Effector memory CD8-positive, alpha-beta T cell (primary cell): ENCODE data around the gene SMTN.

ENCODE experiments used
- ATAC-seq: fragments of 150-1000 bp; cut with Tn5 transposase; replicated peaks from 2 replicates; pipeline ENCODE4 v1.10.0; 2021; ENCODE audit warnings: mild to moderate bottlenecking, moderate library complexity
- DNase-seq, 3 experiments: peaks; one replicate each; pipeline ENCODE4 v3.0.0; 2021
- H3K27ac Mint-ChIP-seq, 2 donors: one replicate each; pipeline ENCODE4 v1.8.0; 2022; ENCODE audit warnings: mild to moderate bottlenecking in 2 of 2, mixed read lengths in 2 of 2, moderate library complexity in 2 of 2
- H3K27me3 Mint-ChIP-seq, 2 donors: one replicate each; pipeline ENCODE4 v1.8.0; 2022; ENCODE audit warnings: mixed read lengths in 2 of 2
- H3K36me3 Mint-ChIP-seq: one replicate; pipeline ENCODE4 v1.8.0; 2022; ENCODE audit warnings: mild to moderate bottlenecking, moderate library complexity, mixed read lengths; ENCODE audit not compliant: insufficient read depth
- H3K4me1 Mint-ChIP-seq, 2 donors: one replicate each; pipeline ENCODE4 v1.8.0; 2022; ENCODE audit warnings: low read depth in 2 of 2, mixed read lengths in 2 of 2
- H3K4me3 Mint-ChIP-seq, 2 donors: one replicate each; pipeline ENCODE4 v1.8.0; 2022; ENCODE audit warnings: mild to moderate bottlenecking in 2 of 2, mixed read lengths in 2 of 2, moderate library complexity in 2 of 2
- H3K9me3 Mint-ChIP-seq, 2 donors: one replicate each; pipeline ENCODE4 v1.8.0; 2022; ENCODE audit warnings: mixed read lengths in 2 of 2

The SMTN gene

DNA sequence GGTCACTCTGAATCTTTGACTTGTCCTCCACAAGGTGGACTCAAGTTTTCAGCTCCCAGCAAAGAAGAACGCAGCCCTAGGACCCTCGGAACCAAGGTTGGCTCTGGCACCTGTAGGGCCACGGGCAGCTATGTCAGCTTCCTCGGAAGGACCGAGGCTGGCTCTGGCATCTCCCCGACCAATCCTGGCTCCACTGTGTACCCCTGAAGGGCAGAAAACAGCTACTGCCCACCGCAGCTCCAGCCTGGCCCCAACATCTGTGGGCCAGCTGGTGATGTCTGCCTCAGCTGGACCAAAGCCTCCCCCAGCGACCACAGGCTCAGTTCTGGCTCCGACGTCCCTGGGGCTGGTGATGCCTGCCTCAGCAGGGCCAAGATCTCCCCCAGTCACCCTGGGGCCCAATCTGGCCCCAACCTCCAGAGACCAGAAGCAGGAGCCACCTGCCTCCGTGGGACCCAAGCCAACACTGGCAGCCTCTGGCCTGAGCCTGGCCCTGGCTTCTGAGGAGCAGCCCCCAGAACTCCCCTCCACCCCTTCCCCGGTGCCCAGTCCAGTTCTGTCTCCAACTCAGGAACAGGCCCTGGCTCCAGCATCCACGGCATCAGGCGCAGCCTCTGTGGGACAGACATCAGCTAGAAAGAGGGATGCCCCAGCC, 43.8 kb downstream of the SMTN start:
- DNase-seq (no peak), ATAC-seq (no peak)
- Mint-ChIP-seq H3K9me3 (no peaks in the 10 kb centered on the region), H3K27me3 (peaks cover 0 to 14% of the 10 kb centered on the region in 2 donors), H3K4me1 (peaks cover 0 to 3% of the 10 kb centered on the region in 2 donors), H3K27ac (no peak overlapping the region), H3K36me3 (no peaks in the 10 kb centered on the region), H3K4me3 (no peak overlapping the region)

GRCh38 chr22:31125521-31126117, 44.5 kb downstream of the SMTN start:
- no peaks in the 10 kb centered on the region for H3K9me3 Mint-ChIP-seq

DNA sequence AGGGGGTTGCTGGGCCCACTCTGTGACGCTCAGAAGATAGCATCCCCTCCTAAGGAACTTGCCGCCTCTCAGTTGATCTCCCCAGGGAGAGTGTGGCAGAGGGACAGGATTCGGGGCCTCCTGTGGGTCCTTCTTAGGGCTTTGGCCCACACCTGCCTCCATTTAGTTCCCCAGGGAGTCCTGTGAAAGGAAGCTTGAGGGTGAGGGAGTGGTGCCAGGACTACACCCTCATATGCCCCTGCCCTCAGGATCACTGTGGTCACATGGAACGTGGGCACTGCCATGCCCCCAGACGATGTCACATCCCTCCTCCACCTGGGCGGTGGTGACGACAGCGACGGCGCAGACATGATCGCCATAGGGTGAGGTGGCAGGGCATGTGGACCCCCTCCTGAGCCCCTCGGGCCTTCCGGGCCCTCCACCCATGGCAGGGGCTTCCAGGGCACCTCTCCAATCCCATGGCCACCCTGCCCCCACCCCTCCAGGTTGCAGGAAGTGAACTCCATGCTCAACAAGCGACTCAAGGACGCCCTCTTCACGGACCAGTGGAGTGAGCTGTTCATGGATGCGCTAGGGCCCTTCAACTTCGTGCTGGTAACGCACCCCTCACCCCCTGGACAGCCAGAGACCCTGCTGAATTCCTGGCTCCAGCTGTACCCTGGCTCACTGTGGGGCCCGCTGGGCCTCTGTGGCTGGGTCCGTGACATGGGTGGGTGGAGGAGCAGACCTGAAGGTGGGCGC, 45.2 kb downstream of the SMTN start:
- no peak for DNase-seq

More at GRCh38 chr22:31125521-31126117, 44.5 kb downstream of the SMTN start:
- H3K27me3 Mint-ChIP-seq: peaks cover 0 to 14% of the 10 kb centered on the region in 2 donors
- ATAC-seq: no peak
- no peaks in the 10 kb centered on the region for H3K36me3 Mint-ChIP-seq
- H3K4me1 Mint-ChIP-seq: peaks cover 0 to 3% of the 10 kb centered on the region in 2 donors
- H3K4me3 Mint-ChIP-seq: no peak overlapping the region
- H3K27ac Mint-ChIP-seq: no peak overlapping the region
- no peak for DNase-seq

DNA sequence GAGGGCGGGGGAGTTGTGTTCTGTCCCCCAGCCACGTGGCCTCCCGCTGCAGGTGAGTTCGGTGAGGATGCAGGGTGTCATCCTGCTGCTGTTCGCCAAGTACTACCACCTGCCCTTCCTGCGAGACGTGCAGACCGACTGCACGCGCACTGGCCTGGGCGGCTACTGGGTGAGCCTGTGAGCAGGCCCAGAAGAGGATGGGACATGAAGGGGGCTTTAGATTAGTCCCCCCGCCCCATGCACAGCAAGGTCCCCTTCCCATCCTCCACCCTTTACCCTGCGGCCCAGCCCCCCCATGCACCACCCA, 45.7 kb downstream of the SMTN start:
- Mint-ChIP-seq H3K27ac (no peak overlapping the region), H3K9me3 (no peaks in the 10 kb centered on the region), H3K4me3 (no peak overlapping the region), H3K36me3 (no peaks in the 10 kb centered on the region), H3K27me3 (peaks cover 0 to 14% of the 10 kb centered on the region in 2 donors), H3K4me1 (peaks cover 0 to 3% of the 10 kb centered on the region in 2 donors)
- no peak for ATAC-seq
- no peak for DNase-seq

More for the DNA sequence above, 45.2 kb downstream of the SMTN start:
- H3K4me3 Mint-ChIP-seq: no peak overlapping the region
- peaks cover 0 to 14% of the 10 kb centered on the region in 2 donors for H3K27me3 Mint-ChIP-seq
- H3K36me3 Mint-ChIP-seq: no peaks in the 10 kb centered on the region
- no peak overlapping the region for H3K27ac Mint-ChIP-seq
- peaks cover 0 to 3% of the 10 kb centered on the region in 2 donors for H3K4me1 Mint-ChIP-seq
- no peak for ATAC-seq
- H3K9me3 Mint-ChIP-seq: no peaks in the 10 kb centered on the region

- H3K36me3 Mint-ChIP-seq: no peaks in the 10 kb centered on the region
- no peak overlapping the region for H3K4me3 Mint-ChIP-seq
- DNase-seq: no peak
- no peak for ATAC-seq
- no peak overlapping the region for H3K27ac Mint-ChIP-seq
- peaks cover 0 to 3% of the 10 kb centered on the region in 2 donors for H3K4me1 Mint-ChIP-seq
- H3K9me3 Mint-ChIP-seq: no peaks in the 10 kb centered on the region
- H3K27me3 Mint-ChIP-seq: peaks cover 0 to 14% of the 10 kb centered on the region in 2 donors
These were observed 46.2 kb downstream of the SMTN start for GRCh38 chr22:31127181-31127772.

DNA sequence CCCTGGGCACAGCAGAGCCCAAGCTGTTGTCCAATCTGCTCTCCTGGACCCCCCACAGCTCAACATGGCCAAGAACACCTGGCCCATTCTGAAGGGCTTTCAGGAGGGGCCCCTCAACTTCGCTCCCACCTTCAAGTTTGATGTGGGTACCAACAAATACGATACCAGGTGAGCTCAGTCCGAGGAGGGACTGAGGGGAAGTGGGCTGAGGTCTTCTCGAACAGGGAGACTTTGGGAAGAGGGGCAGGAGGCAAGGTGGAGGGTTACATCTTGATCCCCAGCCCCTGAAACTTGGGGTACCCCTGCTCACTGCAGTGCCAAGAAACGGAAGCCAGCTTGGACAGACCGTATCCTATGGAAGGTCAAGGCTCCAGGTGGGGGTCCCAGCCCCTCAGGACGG, 47.0 kb downstream of the SMTN start:
- Mint-ChIP-seq H3K36me3 (no peaks in the 10 kb centered on the region), H3K27me3 (peaks cover 0 to 14% of the 10 kb centered on the region in 2 donors)

DNA sequence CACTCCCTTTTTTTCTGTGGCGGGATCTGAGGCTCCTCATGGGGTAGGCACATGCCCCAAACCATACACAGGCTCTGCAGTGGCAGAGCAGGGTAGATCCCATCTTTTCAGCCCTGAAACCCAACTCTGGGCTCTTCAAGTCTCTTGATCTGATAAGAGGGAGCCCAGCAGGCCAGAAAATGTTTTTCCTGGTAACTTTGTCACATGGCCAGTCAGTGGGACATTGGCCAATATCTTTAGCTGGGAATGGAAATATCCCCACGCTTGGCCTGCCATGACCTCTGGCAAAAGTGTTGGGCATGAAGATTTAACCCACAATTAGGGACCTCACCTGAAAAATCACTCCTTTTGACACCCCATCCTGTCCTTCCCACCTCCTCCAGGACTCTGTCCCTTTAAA, 49.8 kb downstream of the SMTN start:
- ATAC-seq (no peak), DNase-seq (no peak)
- Mint-ChIP-seq H3K27ac (no peak overlapping the region), H3K36me3 (no peaks in the 10 kb centered on the region), H3K9me3 (no peaks in the 10 kb centered on the region), H3K4me3 (no peak overlapping the region), H3K4me1 (peaks cover 0 to 3% of the 10 kb centered on the region in 2 donors), H3K27me3 (peaks cover 0 to 14% of the 10 kb centered on the region in 2 donors)

More for the DNA sequence above, 47.0 kb downstream of the SMTN start:
- H3K4me3 Mint-ChIP-seq: no peak overlapping the region
- no peak overlapping the region for H3K27ac Mint-ChIP-seq
- peaks cover 0 to 3% of the 10 kb centered on the region in 2 donors for H3K4me1 Mint-ChIP-seq
- ATAC-seq (no peak), DNase-seq (no peak)
- H3K9me3 Mint-ChIP-seq: no peaks in the 10 kb centered on the region

GRCh38 chr22:31133911-31134310, 52.8 kb downstream of the SMTN start:
- H3K27me3 Mint-ChIP-seq: peaks cover 0 to 5% of the 10 kb centered on the region in 2 donors
- H3K9me3 Mint-ChIP-seq: no peaks in the 10 kb centered on the region
- no peak overlapping the region for H3K4me3 Mint-ChIP-seq
- DNase-seq (no peak), ATAC-seq (no peak)
- no peaks in the 10 kb centered on the region for H3K36me3 Mint-ChIP-seq
- H3K27ac Mint-ChIP-seq: no peak overlapping the region
- no peaks in the 10 kb centered on the region for H3K4me1 Mint-ChIP-seq

GRCh38 chr22:31134688-31135087, 53.6 kb downstream of the SMTN start:
- ATAC-seq: no peak
- Mint-ChIP-seq H3K4me1 (no peaks in the 10 kb centered on the region), H3K9me3 (no peaks in the 10 kb centered on the region), H3K36me3 (no peaks in the 10 kb centered on the region), H3K27me3 (peaks cover 4 to 13% of the 10 kb centered on the region in 2 donors), H3K27ac (no peak overlapping the region), H3K4me3 (no peak overlapping the region)
- DNase-seq: no peak

DNA sequence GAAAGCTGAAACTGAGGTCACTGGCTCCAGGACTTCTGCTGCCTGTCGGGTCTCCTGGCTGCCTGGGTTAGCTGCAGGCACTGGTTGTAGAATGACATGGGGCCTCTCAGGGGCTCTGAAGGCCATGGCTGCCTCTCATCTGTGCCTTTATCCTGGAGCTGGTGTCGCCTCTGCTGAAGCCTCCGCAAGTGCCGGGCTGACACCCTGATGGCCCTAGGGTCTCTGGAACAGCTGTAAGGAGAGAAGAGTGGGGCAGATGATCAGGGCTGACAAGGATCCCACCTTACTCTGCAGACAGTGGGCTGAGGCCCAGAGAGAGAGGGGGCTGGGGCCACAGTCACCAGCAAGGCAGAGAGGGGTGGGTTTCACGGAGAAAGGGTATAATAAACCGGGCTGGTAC, 54.6 kb downstream of the SMTN start:
- no peaks in the 10 kb centered on the region for H3K9me3 Mint-ChIP-seq
- H3K36me3 Mint-ChIP-seq: no peaks in the 10 kb centered on the region
- no peaks in the 10 kb centered on the region for H3K4me1 Mint-ChIP-seq
- no peak overlapping the region for H3K4me3 Mint-ChIP-seq
- ATAC-seq (no peak), DNase-seq (no peak)
- H3K27ac Mint-ChIP-seq: no peak overlapping the region
- peaks cover 10 to 22% of the 10 kb centered on the region in 2 donors for H3K27me3 Mint-ChIP-seq

GRCh38 chr22:31136155-31136554, 55.0 kb downstream of the SMTN start:
- H3K27me3 Mint-ChIP-seq: peaks cover 10 to 22% of the 10 kb centered on the region in 2 donors
- DNase-seq: no peak
- no peak overlapping the region for H3K27ac Mint-ChIP-seq
- no peaks in the 10 kb centered on the region for H3K4me1 Mint-ChIP-seq
- H3K4me3 Mint-ChIP-seq: no peak overlapping the region
- no peaks in the 10 kb centered on the region for H3K36me3 Mint-ChIP-seq
- no peaks in the 10 kb centered on the region for H3K9me3 Mint-ChIP-seq
- no peak for ATAC-seq

GRCh38 chr22:31136711-31137110, 55.6 kb downstream of the SMTN start:
- Mint-ChIP-seq H3K4me1 (no peaks in the 10 kb centered on the region), H3K27ac (no peak overlapping the region), H3K36me3 (no peaks in the 10 kb centered on the region), H3K4me3 (no peak overlapping the region), H3K9me3 (no peaks in the 10 kb centered on the region), H3K27me3 (peaks cover 10 to 22% of the 10 kb centered on the region in 2 donors)
- ATAC-seq: no peak
- no peak for DNase-seq

DNA sequence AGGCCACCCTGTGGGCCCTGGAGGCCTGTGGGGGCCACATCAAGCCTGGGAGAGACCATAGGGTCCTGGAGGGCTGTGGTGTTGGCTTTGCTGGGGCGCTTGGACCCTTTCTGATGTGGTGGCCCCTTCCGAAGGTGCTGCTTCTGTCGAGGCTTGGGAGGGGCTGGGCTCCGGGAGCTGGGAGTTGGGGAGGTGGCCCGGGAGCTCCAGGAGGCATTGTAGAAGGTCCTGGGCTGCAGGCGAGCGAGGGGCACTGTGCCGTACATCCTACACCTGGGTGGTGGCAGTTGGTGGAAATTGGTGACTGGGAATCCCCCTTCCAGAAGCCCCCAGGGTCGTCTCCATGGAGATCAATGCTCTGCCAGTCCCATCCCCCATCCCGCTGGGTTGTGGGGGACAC, 56.6 kb downstream of the SMTN start:
- H3K36me3 Mint-ChIP-seq: no peaks in the 10 kb centered on the region
- H3K4me1 Mint-ChIP-seq: no peaks in the 10 kb centered on the region
- no peak overlapping the region for H3K4me3 Mint-ChIP-seq
- no peaks in the 10 kb centered on the region for H3K9me3 Mint-ChIP-seq
- no peak for DNase-seq
- peaks cover 10 to 26% of the 10 kb centered on the region in 2 donors for H3K27me3 Mint-ChIP-seq
- ATAC-seq: no peak
- H3K27ac Mint-ChIP-seq: no peak overlapping the region
